ENCODE data around the gene ENGASE. TPM values are rescaled to one million over a fixed set of nuclear protein-coding genes. Genes with fewer than 3 reads are reported as not detected.

ENGASE gene
- total RNA-seq, 2 experiments from 2014 or later: 41.3 to 41.8 TPM

- intact Hi-C loops (cut with micrococcal nuclease): no loop called here
- ATAC-seq (peak; percentile 76), DNase-seq (peak; percentile 56)
- Mint-ChIP-seq H3K4me3 (no peak overlapping the region), H3K9me3 (no peaks in the 10 kb centered on the region), H3K4me1 (ENCODE audit: low read depth) (no peaks in the 10 kb centered on the region), H3K27ac (no peak overlapping the region), H3K36me3 (ENCODE audit: low read depth) (peaks cover 14% of the 10 kb centered on the region), H3K27me3 (no peaks in the 10 kb centered on the region)
- ChIA-PET CTCF (interaction anchor here (0.7 to 4.0 kb wide), 11 partner anchors 9 to 650 kb away, joined by 3 to 23 read pairs (median 7); partner anchors contain the start of gene ENGASE), POLR2A (no interaction called here)
- peak; percentile 91 for TF ChIP-seq CTCF (IDR thresholded peaks at IDR 0.05)
Measured at GRCh38 chr17:79082311-79083190, 7.9 kb downstream of the ENGASE start.

GRCh38 chr17:79083191-79083971 is 8.8 kb downstream of the ENGASE start:
- no peak overlapping the region for H3K27ac Mint-ChIP-seq
- intact Hi-C loops (cut with micrococcal nuclease): no loop called here
- no peaks in the 10 kb centered on the region for H3K9me3 Mint-ChIP-seq
- ATAC-seq (no peak), DNase-seq (no peak)
- H3K36me3 Mint-ChIP-seq (ENCODE audit: low read depth): peaks cover 14% of the 10 kb centered on the region
- no peak for TF ChIP-seq CTCF (IDR thresholded peaks at IDR 0.05)
- ChIA-PET CTCF (interaction anchor here (0.7 to 4.0 kb wide), 10 partner anchors 9 to 649 kb away, joined by 3 to 23 read pairs (median 7); partner anchors contain the start of gene ENGASE), POLR2A (interaction anchor here (1.2 kb wide), 1 partner anchor 11 kb away, joined by 3 read pairs; no protein-coding TSS in a partner anchor)
- H3K27me3 Mint-ChIP-seq: no peaks in the 10 kb centered on the region
- H3K4me1 Mint-ChIP-seq (ENCODE audit: low read depth): no peaks in the 10 kb centered on the region
- no peak overlapping the region for H3K4me3 Mint-ChIP-seq

- ATAC-seq (no peak), DNase-seq (no peak)
- Mint-ChIP-seq H3K4me1 (ENCODE audit: low read depth) (no peaks in the 10 kb centered on the region), H3K9me3 (no peaks in the 10 kb centered on the region), H3K27ac (no peak overlapping the region), H3K4me3 (no peak overlapping the region), H3K27me3 (no peaks in the 10 kb centered on the region), H3K36me3 (ENCODE audit: low read depth) (peaks cover 12% of the 10 kb centered on the region)
- CTCF ChIA-PET: interaction anchor here (1.1 to 4.0 kb wide), 7 partner anchors 18 to 316 kb away, joined by 3 to 23 read pairs (median 10); no protein-coding TSS in a partner anchor
- POLR2A ChIA-PET: interaction anchor here (1.2 kb wide), 1 partner anchor 10 kb away, joined by 3 read pairs; no protein-coding TSS in a partner anchor
- no peak for TF ChIP-seq CTCF (IDR thresholded peaks at IDR 0.05)
- intact Hi-C loops (cut with micrococcal nuclease): loop anchor here (5.0 kb wide), 1 partner anchor 308 kb away; no protein-coding TSS in a partner anchor
Measured at GRCh38 chr17:79084291-79085153, 9.9 kb downstream of the ENGASE start.

GRCh38 chr17:79085154-79085920 is 10.7 kb downstream of the ENGASE start:
- DNase-seq (no peak), ATAC-seq (no peak)
- intact Hi-C loops (cut with micrococcal nuclease): loop anchor here (5.0 kb wide), 1 partner anchor 307 kb away; no protein-coding TSS in a partner anchor
- POLR2A ChIA-PET: no interaction called here
- Mint-ChIP-seq H3K9me3 (no peaks in the 10 kb centered on the region), H3K36me3 (ENCODE audit: low read depth) (peaks cover 10% of the 10 kb centered on the region), H3K4me3 (no peak overlapping the region), H3K27me3 (no peaks in the 10 kb centered on the region), H3K27ac (no peak overlapping the region), H3K4me1 (ENCODE audit: low read depth) (no peaks in the 10 kb centered on the region)
- CTCF ChIA-PET: interaction anchor here (1.1 to 4.0 kb wide), 7 partner anchors 18 to 315 kb away, joined by 3 to 23 read pairs (median 10); no protein-coding TSS in a partner anchor
- no peak for TF ChIP-seq CTCF (IDR thresholded peaks at IDR 0.05)

Measured in activated CD8-positive, alpha-beta T cell treated with anti-CD3 and anti-CD28 coated beads for 36 hours (primary cell).